ENCODE results near the gene MORN1.

The MORN1 gene

DNA sequence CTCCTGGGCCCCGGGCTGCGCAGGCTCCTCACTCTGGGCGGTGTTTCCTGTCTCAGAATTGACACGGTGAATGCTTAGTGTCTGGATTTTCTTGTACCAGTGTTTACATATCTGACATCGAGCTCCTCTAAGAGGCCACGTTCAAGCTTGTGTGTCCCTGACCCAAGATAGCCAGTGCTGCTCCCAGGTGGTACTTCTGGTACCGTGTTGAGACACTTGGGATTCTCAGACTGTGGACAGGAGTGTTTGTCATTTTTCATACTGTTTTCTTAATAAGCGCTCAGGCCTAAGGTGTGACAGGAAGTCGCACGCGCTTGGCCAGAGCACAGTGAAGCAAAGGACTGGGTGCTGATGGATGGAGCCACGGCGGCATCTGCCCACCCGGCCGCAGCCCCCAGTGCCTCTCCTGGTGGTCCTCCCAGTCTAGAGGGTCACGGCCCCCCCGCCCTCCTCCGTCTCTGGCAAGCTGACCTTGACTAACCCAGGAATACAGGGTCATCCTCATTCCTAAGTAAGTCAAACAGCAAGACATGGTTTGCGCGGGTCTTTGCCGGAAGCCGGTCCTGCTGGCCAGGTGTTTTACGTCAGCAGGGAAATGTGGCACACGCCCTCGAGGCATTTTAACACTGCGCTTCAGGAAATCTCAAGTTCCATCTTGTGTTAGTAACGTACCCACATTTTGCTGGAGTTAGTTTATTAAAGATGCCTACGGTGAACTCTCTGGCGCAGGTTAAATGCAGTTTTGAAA is 13.0 kb upstream of the MORN1 start:
- no peak for DNase-seq

DNA sequence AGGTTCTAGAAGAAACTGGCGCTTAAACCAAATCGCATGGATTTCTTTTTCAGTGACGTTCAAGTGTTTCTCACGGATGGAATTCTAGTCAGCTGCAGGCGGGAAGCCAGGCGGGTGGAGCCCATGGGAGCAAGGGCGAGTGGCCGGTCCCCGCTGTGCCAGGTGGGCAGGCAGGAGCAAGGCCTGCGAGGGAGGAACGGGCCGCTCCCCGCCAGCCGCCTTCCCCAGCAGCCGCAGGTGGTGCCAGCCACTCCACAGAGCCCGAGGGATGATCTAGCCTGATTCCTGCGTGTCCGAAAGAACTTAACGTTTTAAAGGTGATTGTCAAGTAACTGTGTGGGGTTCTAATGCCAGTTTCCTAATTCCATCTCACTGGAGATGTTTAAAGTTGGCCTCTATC is 11.9 kb upstream of the MORN1 start:
- DNase-seq, result no peak

DNA sequence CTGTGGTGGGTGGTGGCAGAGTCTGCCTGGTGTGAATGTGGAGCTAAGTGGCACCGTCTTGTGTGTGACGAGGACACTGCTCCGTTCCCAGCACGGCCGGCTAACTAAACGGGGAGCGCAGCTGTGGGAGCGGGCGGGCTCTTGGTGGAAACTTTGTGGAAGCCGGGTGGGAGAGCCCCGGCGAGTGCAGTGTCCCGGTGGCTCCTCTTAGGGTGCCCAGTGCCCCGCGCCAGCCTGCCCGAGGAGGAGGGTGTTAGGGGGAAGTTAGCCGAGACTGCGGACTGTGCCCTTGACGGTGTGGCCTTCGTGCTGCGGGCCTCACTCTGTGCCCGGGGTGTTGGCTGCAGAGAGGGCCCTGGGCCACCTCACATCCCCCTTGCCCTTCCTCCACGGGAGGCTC is 11.1 kb upstream of the MORN1 start:
- no peak for DNase-seq

DNA sequence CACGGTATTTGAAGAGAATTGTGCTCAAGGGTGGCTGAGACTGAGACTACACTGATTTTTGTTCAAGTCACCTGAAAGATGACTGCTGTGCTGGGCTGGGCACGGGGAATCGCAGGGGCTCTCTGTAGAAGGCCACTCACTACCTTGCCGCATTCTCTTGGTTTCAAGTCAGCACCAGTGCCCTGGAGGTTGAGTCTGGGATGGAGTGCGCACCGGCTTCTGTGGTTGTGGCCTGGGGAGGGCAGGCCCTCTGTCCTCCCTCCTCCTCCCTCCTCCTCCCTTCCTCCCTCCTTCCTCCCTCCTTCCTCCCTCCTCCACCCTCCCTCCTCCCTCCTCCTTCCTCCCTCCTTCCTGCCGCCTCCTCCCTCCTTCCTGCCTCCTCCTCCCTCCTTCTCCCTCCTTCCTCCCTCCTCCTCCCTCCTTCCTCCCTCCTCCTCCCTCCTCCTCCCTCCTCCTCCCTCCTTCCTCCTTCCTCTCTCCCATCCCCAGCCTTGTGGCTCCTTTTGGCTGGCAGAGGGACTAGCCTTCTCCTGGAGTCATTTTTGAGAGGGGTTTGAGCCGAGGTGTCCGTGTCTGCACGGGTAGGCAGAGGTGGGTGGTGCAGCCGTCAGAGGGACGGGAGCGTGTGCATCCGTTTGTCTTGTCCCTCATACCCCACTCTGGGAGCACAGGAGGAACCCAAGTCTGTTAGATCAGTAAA is 9.7 kb upstream of the MORN1 start:
- no peak for DNase-seq

DNA sequence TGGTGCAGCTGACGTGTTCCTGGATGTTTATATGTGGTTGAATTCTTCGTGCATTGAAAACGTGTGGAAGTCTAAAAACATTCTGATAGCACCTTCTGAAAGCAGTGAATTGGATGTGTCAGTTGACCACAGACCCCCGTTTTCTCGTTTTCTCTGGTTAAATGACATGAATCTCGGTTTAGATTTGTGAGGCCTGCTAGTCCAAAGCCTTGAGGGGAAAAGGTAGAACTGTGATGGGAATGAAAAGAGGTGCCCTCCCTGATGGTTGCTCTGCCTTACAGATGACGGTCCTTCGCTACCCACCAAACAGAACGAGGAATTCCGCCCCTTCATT is 9.2 kb upstream of the MORN1 start:
- no peak for DNase-seq

DNA sequence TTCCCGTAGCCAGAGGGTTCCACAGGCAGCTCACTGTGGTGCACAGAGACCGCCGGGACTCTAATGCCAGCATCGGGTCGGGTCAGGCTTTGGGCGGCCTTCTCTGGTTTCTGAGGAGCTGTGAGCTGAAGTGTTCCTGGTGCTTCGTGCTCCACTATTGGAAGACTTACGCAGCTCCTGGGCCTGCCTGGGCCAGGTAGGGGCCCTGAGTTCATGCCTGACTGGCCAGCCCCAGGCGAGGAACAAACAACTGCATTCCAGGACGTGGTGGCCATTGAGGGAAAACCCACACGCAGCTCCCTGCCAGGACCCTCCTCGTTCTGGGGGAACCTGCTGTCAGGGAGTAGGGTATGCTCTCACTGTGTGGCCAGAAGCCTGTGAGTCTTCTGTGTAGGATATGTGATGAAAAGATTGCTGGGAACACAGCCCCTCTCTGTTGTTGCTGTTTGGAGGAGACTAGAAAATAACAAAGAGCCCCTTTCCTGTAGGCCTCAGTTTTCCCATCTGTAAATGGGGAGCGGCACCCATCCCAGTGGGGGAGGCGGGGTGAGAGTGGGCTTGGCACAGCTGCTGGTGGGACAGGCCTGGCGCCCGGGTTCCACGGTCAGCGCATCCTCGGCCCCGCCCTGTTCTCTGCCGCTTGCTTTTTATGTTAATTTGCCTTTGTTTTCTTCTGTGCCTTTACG is 8.7 kb upstream of the MORN1 start:
- DNase-seq, result no peak

DNA sequence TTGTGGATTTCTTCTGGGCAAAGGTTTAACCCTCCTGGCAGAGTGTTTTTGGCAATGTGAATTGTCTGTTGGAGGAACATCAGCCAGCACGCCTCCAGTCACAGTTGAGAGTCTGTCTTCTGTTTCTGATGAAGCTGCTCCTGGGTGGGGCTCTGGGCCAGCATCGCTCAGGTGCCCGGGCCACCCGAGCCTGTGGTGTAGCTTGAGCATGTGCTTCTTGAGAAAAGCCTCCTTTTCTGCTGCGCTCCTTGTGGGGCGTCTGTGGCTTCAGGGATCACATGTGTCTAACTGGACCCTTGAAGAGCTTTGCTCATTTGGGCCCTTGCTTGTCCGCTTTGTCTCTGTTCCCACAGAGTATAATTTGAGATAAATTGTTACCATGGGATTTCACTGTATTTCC is 7.5 kb upstream of the MORN1 start:
- DNase-seq, result no peak

DNA sequence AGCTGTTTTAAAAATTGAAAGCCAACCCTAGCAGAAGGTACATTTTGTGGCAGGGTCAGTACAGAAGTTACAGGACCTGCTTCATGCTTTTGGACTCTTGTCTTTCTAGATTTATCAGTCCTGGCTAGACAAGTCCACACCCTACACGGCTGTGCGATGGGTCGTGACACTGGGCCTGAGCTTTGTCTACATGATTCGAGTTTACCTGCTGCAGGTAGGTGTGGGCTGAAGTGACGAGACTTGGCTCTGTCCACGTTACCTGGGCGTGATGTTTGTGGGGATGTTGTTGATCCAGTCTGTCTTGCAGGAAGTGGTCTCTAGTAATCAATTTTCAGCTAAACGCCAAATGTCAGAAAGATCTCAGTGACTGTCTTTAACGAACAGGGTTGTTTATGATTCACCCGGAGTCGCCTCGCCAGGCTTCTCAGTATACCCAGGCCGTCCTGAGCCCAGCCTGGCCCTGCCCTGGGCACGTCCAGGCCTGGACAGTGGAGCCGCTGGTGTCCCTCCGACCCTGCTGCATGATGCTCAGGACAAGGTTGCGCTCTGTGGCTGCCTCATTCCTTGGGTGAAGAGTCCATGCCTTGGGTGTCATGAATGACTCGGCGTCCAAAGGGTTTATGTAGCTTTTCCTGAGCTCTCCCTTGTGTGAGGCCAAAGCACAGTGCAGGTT is 5.8 kb upstream of the MORN1 start:
- DNase-seq, result no peak

DNA sequence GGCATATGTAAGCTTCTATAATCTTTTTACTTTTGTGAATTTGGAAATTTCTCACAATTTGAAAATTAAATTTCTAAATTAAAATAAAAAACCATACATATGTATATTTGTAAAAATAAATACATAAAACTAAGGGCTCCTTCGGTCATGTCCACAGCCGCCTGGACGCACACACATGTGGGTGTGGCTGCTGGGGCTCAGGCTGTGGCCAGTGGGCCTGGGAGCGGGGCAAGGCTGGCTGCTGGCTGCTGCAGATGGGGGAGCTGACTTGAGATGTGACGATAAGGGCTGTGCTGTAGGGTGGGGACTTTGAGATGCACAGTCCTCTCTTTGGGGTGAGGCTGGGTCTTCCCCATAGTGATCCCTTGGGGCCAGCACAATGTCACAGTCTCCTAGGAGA is 5.1 kb upstream of the MORN1 start:
- DNase-seq, result no peak

DNA sequence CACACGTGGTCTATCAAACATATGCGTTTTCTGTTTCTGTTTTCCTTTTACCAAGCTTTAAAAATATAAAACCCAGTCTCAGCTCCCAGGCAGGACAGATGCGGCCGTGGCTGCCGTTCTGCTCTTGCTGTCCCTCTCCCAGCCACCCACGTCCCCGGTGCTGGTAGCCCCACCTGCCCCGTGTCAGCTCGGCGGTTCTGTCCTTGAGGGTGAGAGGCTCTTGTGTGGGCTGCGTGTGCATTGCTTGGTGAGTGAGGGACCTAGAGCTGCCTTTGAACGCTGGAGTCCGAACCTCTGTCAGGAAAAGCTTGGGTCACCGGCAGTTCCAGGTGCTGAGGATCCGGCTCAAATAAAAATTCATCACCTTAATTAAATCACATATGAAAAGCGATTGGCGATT is 4.7 kb upstream of the MORN1 start:
- DNase-seq, result no peak

DNA sequence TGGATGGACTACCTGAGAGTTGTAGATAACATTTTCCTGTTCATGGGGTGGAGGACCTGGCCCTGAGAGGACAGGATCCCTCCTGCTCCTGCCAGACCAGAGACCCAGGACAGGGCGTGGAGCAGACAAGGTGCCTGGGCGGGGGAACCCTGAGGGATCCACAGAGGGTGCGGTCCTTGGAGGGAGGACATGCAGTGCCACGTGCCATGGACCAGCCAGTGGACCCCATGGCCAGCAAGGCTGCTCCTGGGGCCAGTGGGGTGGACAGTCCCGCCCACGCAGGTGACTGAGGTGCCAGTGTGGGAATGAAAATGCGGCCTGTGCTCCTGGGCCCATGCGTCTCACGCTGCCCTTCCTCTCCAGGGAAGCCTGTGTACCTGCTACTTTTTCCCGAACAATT is 3.9 kb upstream of the MORN1 start:
- no peak for DNase-seq

DNA sequence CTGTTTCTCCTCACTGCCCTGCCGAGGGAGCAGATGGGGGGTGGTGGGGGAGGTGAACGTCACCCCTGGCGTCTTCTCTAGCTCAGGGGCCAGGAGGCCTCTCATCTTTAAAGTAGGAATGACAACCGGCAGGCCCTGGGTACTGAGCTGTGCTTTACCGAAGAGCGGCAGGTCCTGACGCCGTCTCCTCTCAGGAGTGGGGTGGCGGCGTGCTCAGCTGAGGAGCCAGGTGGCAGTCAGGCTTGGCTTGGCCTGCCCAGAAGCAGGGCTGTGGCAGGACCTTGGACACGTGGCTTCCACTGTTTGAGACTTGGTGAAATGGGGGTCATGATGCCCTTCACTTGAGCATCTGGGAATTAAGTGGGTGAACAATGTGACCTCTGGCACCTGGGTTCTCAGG is 3.4 kb upstream of the MORN1 start:
- no peak for DNase-seq

DNA sequence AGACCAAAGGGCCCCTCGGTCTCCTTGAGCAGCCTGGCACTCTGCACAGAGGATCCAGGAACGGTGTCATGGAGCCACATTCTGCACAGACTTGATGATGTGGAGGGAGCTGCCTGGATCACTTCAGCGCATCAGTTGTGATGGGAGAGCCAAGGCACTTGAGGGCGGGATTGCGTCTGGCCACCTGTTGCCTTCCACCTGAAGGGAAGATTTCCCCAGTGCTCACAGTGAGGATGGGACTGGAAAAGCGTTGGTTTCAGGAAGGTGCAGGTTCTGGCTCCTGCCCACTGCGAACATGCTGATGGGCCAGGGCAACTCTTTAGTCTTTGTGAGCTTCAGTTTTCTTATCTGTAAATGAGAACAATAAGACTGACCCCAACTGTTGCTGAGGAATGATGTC is 2.9 kb upstream of the MORN1 start:
- DNase-seq, result no peak

DNA sequence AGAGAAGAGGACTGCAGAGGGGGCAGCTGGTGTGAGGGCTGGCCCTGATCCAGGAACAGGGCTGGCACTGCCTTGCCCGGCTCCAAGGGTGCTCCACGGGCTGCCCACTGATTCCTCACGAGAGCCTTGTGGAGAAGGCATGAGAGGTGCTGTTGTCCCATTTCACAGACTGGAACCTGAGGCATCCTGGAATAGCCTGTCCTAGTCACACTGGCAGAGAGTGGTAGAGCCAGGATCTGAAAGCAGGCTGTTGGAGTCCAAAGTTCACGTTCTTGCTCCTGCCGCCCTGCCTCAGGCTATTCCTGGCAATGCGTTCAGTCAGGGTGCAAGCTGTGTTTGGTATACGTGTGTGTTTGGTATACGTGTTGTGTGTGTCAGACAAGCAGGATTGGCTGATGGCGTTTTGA is 2.1 kb upstream of the MORN1 start:
- no peak for DNase-seq

DNA sequence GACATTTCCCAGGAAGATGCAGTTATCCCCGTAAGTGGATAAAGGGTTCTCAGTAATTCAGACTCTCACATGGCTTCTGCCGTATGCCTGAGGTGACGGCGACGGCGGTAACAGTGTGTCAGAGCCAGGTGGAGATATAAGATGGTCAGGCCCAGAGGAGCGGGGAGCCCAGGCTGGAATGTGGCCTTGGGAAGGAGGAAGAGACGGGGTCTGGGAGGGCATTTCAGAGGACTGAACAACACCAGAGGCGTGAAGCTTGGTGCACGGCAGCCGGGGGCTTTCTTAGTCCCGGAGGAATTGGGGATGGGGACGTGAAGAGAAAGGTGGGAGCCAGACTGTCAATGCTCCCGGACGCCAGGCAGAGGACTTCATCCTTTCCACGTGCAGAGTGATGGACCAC is 1.3 kb upstream of the MORN1 start:
- DNase-seq, result no peak

DNA sequence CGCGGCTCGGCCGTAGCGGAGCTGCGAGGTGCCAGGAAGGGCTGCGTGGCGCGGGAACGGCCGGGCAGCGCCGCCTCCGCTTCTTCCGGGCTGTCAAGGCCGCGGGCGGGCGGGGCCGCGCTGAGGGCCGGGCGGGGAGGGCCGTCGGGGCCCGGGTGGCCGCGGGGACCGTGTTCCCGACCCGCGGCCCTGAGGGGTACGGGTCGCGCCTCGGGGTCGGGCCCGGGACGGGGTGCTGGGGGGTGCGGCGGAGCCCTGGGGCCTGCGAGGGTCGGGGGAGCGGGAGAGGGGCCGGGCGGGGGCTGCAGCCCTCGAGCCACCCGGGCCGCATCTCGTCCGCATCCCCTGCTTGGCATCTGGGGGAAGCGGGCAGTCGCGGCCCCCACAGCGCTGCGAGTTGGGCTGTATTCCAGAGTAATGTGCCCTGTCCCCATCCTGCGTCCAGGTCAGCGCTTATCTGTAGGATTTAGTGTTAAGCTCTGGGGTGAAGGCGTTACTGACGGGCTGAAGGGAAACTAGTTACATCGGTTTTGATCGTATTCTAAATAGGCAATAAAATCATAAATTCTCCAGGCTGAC is 666 bp upstream of the MORN1 start:
- DNase-seq, result peak in 1 of 2 experiments; percentile 14

DNA sequence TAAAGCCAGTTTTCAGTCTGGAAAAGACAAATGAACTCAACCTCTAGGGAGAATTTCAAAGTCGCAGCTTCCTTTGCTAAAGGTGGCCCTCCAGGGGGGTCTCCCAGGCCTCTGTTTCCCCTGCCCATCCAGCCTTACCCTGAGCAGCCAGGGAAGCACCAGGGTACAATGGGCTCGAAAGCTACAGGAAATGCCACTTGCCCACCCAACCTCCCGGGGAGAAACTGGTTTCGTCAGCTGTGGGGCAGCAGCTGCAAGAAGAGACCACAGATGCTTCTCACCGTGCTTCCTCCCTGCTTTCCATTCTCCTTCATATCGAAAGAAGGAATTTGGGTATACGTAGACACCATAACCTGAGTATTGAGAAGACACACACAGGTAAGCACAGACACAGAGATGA is 1.7 kb downstream of the MORN1 start:
- no peak for DNase-seq

DNA sequence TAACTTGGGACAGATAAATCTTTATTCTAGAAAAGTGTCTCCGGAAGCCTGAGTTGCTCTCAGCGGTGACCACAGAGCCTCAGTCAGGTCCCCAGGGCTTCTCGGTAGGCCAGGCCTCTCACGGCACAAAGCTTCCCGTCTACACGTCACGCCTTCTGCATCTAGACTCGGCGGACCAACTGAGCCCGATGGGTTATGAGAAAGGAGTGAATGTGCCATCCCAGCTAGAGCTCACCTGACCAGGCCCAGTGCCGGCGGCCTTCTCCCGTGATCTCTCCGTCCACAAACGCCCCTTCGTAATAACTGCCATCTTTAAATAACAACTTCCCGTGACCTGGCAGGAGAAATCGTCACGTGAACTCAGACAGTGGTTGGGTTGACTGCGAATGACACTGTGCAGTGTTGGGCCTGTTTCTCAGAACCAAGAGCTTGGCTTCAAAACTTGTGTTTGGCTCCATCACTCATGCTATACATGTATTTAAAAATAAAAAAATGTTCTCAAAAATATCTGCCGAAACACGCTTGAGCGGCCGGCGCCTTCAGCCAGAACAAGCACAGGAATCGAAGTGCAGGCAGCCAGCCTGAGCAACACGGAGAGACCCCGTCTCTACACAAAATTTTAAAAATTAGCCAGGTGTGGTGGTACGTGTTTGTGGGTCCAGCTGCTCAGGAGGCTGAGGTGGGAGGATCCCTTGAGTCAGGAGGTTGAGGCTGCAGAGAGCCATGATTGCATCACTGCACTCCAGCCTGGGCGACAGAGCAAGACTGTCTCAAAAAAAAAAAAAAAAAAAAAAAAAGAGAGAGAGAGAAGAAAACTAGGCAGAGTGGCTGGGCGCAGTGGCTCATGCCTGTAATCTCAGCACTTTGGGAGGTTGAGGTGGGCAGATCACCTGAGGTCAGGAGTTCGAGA is 3.1 kb downstream of the MORN1 start:
- no peak for DNase-seq

DNA sequence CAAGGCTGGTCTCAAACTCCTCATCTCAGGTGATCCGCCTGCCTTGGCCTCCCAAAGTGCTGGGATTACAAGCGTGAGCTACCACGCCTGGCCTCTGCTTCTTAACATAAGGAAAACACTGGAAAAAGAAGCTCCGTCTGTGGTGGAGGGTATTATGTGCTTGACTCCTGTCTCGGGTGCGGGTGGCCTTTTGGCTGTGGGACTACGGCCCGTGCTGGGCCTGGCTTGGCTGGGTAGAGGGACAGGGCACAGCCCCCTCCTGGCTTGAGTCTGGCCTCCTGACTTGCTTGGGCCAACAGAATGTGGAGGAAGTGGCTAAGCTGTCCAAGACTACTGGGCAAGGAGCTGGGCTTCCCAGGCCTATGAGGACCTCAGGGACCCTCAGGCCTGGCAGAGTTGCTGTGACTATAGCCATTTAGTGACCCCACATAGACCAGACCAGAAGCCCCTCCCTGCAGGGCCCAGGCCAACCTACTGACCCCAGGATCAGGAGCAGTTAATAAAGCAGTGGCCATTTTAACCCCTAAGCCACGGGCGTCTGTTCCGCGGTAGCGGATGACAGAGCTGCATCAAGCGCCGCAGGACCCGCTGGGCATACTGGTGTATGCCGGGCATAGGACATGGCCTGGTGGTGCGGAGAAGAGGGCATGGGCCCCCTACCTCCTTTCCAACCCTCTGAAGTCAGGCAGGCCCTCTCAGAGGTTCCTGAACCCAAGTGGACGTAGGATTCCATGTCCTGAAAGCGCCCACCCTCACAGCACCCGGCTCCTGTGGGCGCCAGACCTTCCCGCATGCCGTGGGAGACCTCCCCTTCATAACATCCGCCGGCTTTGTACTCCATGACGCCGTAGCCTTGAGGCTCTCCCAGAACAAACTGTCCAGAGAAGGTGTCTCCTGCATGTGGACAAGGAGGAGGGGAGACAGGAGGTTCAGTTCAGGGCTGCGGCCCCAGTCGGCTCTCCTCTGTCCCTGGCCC is 4.4 kb downstream of the MORN1 start:
- no peak for DNase-seq

DNA sequence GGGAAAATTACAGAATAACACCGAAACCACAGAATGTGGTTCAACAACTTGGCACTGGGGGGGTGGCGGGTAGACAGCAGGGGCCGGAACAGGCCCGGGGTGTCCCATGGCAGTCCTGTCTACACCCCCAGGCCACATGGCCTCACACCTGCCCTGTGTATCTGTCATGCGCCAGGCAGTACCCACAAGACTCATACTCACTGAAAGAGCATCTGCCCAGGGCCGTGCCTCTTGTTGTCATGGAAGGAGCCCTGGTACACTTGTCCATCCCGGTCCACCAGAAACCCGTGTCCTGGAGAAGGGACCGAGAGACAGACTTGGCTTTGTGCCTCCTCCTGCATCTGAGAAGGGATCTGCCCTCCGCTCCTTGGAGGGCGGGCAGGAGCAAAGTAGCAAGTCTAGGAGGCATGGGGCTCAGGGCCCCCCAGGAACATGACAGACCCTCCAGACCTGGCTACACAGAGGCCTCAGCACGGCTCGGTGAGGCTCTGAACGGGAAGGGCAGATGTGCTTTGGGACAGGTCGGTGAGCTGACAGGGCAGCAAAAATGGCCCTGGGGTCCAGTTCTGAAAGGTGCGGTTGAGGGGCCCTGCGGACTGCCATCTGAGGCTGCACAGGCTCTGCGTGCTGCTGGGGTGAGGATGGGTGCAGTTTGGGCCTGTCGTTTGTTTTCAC is 5.6 kb downstream of the MORN1 start:
- no peak for DNase-seq

All from Kasumi-1 (cell line).